ENCODE data around the gene PPP1R13B. TPM values are rescaled to one million over a fixed set of nuclear protein-coding genes. Genes with fewer than 3 reads are reported as not detected.
"Not testable (repeated sequence)": the region's sequence is repeated elsewhere in the genome, so short reads cannot be mapped to it uniquely, and the experiment has no call there.

PPP1R13B gene
- total RNA-seq, 1 experiment from 2014 or later: 19.0 TPM

DNA sequence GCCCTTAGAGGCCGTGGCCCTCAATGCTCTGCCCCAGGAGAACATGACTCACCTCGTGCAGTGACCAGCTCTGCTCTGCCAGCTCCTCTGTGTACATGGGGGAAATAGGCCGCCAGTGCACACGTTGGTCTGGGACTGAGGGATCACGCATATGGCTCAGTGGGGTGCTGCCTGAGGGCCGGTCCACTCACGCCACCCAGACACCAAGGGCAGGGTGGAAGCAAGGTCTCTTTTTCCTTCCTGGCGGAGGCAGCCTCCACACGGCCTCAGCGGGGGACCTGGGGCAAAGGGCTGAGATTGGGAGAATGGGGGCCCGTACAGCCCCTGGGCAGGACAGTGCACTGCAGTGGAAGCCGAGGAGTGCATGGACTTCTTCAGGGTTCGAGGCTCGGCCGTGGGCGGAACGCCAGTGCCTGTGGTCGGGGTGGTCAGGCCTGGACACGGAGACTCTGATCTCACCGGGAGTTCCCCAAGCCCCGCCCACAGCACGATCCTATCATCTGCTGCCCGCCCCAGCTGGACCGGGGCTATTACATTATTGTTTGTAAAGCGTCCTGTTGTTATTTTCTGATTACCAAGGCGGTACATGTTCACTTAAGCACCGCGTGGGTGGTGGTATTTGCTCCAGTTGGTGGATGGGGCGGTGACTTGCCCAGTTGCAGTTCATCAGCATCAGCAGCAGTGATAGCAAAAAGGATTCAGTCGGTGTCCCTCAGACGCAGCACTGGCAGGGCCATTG lies 42.1 kb upstream of the PPP1R13B start:
- Histone ChIP-seq H3K4me3 (ENCODE audit: low read depth in 2 of 2, low read length in 2 of 2) (no peak overlapping the region), H3K36me3 (ENCODE audit: control insufficient read depth, insufficient read depth, low read length) (no peaks in the 10 kb centered on the region), H3K27me3 (ENCODE audit: control insufficient read depth, insufficient read depth, low read length) (no peaks in the 10 kb centered on the region), H3K4me1 (ENCODE audit: control insufficient read depth, insufficient read depth, low read length) (no peaks in the 10 kb centered on the region), H3K9me3 (ENCODE audit: control insufficient read depth, insufficient read depth, low read depth, low read length) (no peaks in the 10 kb centered on the region), H3K27ac (ENCODE audit: low read length) (no peak overlapping the region)
- TF ChIP-seq REST (IDR thresholded peaks at IDR 0.05; ENCODE audit: insufficient read depth in 1 of 2, low read depth in 2 of 2, low read length in 1 of 2) (no peak), POLR2AphosphoS5 (IDR thresholded peaks at IDR 0.05; ENCODE audit: low read depth, low read length) (no peak), SIN3A (IDR thresholded peaks at IDR 0.05; ENCODE audit: borderline replicate concordance, insufficient read depth, low read depth, low read length) (no peak), TCF7L2 (IDR thresholded peaks at IDR 0.05; ENCODE audit: low read depth, low read length) (no peak)
- TF ChIP-seq, protein P1, sequence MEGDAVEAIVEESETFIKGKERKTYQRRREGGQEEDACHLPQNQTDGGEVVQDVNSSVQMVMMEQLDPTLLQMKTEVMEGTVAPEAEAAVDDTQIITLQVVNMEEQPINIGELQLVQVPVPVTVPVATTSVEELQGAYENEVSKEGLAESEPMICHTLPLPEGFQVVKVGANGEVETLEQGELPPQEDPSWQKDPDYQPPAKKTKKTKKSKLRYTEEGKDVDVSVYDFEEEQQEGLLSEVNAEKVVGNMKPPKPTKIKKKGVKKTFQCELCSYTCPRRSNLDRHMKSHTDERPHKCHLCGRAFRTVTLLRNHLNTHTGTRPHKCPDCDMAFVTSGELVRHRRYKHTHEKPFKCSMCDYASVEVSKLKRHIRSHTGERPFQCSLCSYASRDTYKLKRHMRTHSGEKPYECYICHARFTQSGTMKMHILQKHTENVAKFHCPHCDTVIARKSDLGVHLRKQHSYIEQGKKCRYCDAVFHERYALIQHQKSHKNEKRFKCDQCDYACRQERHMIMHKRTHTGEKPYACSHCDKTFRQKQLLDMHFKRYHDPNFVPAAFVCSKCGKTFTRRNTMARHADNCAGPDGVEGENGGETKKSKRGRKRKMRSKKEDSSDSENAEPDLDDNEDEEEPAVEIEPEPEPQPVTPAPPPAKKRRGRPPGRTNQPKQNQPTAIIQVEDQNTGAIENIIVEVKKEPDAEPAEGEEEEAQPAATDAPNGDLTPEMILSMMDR (IDR thresholded peaks at IDR 0.05): no peak
- ChIA-PET POLR2A (no interaction called here), CTCF (interaction anchor here (0.7 kb wide), 1 partner anchor 125 kb away, joined by 4 read pairs; no protein-coding TSS in a partner anchor)
- BruUV-seq (replicated peaks): no TSS peak
- in situ Hi-C loops (cut with HindIII; ENCODE audit: low pct_unique_long_range_greater_than_20kb, low sequenced_read_pairs) (no loop called here), intact Hi-C loops (cut with micrococcal nuclease; ENCODE audit: unreplicated experiment) (no loop called here)
- peak; percentile 66 for ATAC-seq
- no peak for DNase-seq (ENCODE audit: low read depth, low spot score)

- H3K27me3 ChIP-seq (ENCODE audit: control insufficient read depth, insufficient read depth, low read length); H3K27ac ChIP-seq (ENCODE audit: low read length); DNase-seq (ENCODE audit: low read depth, low spot score); H3K4me1 ChIP-seq (ENCODE audit: control insufficient read depth, insufficient read depth, low read length); ATAC-seq; H3K36me3 ChIP-seq (ENCODE audit: control insufficient read depth, insufficient read depth, low read length); H3K9me3 ChIP-seq (ENCODE audit: control insufficient read depth, insufficient read depth, low read depth, low read length); BruUV-seq (replicated peaks); H3K4me3 ChIP-seq (ENCODE audit: low read depth in 2 of 2, low read length in 2 of 2); intact Hi-C loops (cut with micrococcal nuclease; ENCODE audit: unreplicated experiment); POLR2A ChIA-PET; in situ Hi-C loops (cut with HindIII; ENCODE audit: low pct_unique_long_range_greater_than_20kb, low sequenced_read_pairs): not testable (repeated sequence)
- CTCF ChIA-PET: interaction anchor here (0.7 kb wide), 1 partner anchor 125 kb away, joined by 4 read pairs; no protein-coding TSS in a partner anchor
Measured at GRCh38 chr14:103889002-103889312, 41.6 kb upstream of the PPP1R13B start.

GRCh38 chr14:103887557-103888115 lies 40.3 kb upstream of the PPP1R13B start:
- ChIA-PET POLR2A (no interaction called here), CTCF (interaction anchor here (0.6 kb wide), 1 partner anchor 20 kb away, joined by 5 read pairs; no protein-coding TSS in a partner anchor)
- Histone ChIP-seq H3K27me3 (ENCODE audit: control insufficient read depth, insufficient read depth, low read length) (no peaks in the 10 kb centered on the region), H3K4me1 (ENCODE audit: control insufficient read depth, insufficient read depth, low read length) (no peaks in the 10 kb centered on the region), H3K36me3 (ENCODE audit: control insufficient read depth, insufficient read depth, low read length) (no peaks in the 10 kb centered on the region), H3K27ac (ENCODE audit: low read length) (no peak overlapping the region), H3K9me3 (ENCODE audit: control insufficient read depth, insufficient read depth, low read depth, low read length) (no peaks in the 10 kb centered on the region), H3K4me3 (ENCODE audit: low read depth in 2 of 2, low read length in 2 of 2) (no peak overlapping the region)
- TF ChIP-seq, protein P1 (IDR thresholded peaks at IDR 0.05): no peak
- TF ChIP-seq SIN3A (IDR thresholded peaks at IDR 0.05; ENCODE audit: borderline replicate concordance, insufficient read depth, low read depth, low read length): no peak
- TF ChIP-seq TCF7L2 (IDR thresholded peaks at IDR 0.05; ENCODE audit: low read depth, low read length): no peak
- no peak for TF ChIP-seq REST (IDR thresholded peaks at IDR 0.05; ENCODE audit: insufficient read depth in 1 of 2, low read depth in 2 of 2, low read length in 1 of 2)
- TF ChIP-seq POLR2AphosphoS5 (IDR thresholded peaks at IDR 0.05; ENCODE audit: low read depth, low read length): no peak
- ATAC-seq: no peak
- no TSS peak for BruUV-seq (replicated peaks)
- in situ Hi-C loops (cut with HindIII; ENCODE audit: low pct_unique_long_range_greater_than_20kb, low sequenced_read_pairs) (no loop called here), intact Hi-C loops (cut with micrococcal nuclease; ENCODE audit: unreplicated experiment) (no loop called here)
- DNase-seq (ENCODE audit: low read depth, low spot score): no peak
